IMR-90 (cell line): ENCODE measurements around the gene ADAMTS17. TPM values are rescaled to one million over a fixed set of nuclear protein-coding genes. Genes with fewer than 3 reads are reported as not detected.

Source experiments
- ATAC-seq: fragments of 200-7000 bp; cut with Tn5 transposase; 2 replicates; pipeline ENCODE4 v1.9.1; 2020; ENCODE audit warnings: low read depth, mild to moderate bottlenecking, moderate library complexity
- BruUV-seq: library from RNA; stranded (reverse); fragments of 400-500 nt; replicated peaks from 2 replicates; lab custom pipeline; 2021; lab: Mats Ljungman, UMichigan
- CTCF ChIA-PET: fragments of 300-600 bp; formaldehyde crosslinking; extraction: SDS; loops from one replicate; lab custom pipeline; 2021; ENCODE audit warnings: antibody characterized with exemption; lab: Yijun Ruan, JAX
- POLR2A ChIA-PET: fragments of 300-600 bp; sonication (Branson Sonifier 250); formaldehyde crosslinking; loops from one replicate; lab custom pipeline; 2022; ENCODE audit warnings: antibody characterized with exemption; ENCODE audit not compliant: unreplicated experiment; lab: Charles Lee
- DNase-seq: peaks from one replicate; pipeline ENCODE4 v3.0.0; 2013
- H2AFZ ChIP-seq: replicated peaks from 2 replicates; pipeline ENCODE3; 2013; ENCODE audit warnings: low read length, mild to moderate bottlenecking; ENCODE audit not compliant: poor library complexity
- H2AK5ac ChIP-seq: 2 replicates; pipeline ENCODE4 v1.6.1; 2013; ENCODE audit warnings: low read depth, low read length, inconsistent platforms
- H2AK9ac ChIP-seq: replicated peaks from 2 replicates; pipeline ENCODE3; 2013; ENCODE audit warnings: mild to moderate bottlenecking, low read depth, low read length, moderate library complexity; ENCODE audit not compliant: poor library complexity
- H2BK120ac ChIP-seq: 2 replicates; pipeline ENCODE4 v1.6.1; 2013; ENCODE audit warnings: low read depth, low read length, inconsistent platforms
- H2BK15ac ChIP-seq: 3 replicates; pipeline ENCODE4 v1.6.1; 2013; ENCODE audit warnings: low read depth, low read length, inconsistent platforms
- H2BK20ac ChIP-seq: 2 replicates; pipeline ENCODE4 v1.6.1; 2013; ENCODE audit warnings: low read depth, mild to moderate bottlenecking, inconsistent platforms, low read length, moderate library complexity
- H2BK5ac ChIP-seq: 2 replicates; pipeline ENCODE4 v1.6.1; 2013; ENCODE audit warnings: mild to moderate bottlenecking, low read depth, low read length, inconsistent platforms; ENCODE audit not compliant: poor library complexity, severe bottlenecking
- H3K14ac ChIP-seq: replicated peaks from 2 replicates; pipeline ENCODE4 v1.6.1; 2013; ENCODE audit warnings: low read depth, low read length, inconsistent platforms
- H3K18ac ChIP-seq: 2 replicates; pipeline ENCODE4 v1.6.1; 2013; ENCODE audit warnings: low read depth, low read length, control low read depth
- H3K23ac ChIP-seq: 2 replicates; pipeline ENCODE4 v1.6.1; 2013; ENCODE audit warnings: low read depth, low read length, inconsistent platforms
- H3K27ac ChIP-seq: 2 replicates; pipeline ENCODE4 v1.5.1; 2013; ENCODE audit warnings: mild to moderate bottlenecking, control low read depth, low read length; ENCODE audit not compliant: insufficient read depth
- H3K27me3 ChIP-seq: 2 replicates; pipeline ENCODE4 v1.6.1; 2013; ENCODE audit warnings: low read length; ENCODE audit not compliant: control insufficient read depth, insufficient read depth
- H3K36me3 ChIP-seq: 2 replicates; pipeline ENCODE4 v1.6.1; 2013; ENCODE audit warnings: low read length, mixed read lengths; ENCODE audit not compliant: control insufficient read depth, insufficient read depth
- H3K4ac ChIP-seq: 2 replicates; pipeline ENCODE4 v1.6.1; 2013; ENCODE audit warnings: low read depth, low read length, inconsistent platforms
- H3K4me1 ChIP-seq: 2 replicates; pipeline ENCODE4 v1.6.1; 2013; ENCODE audit warnings: low read length, mixed read lengths; ENCODE audit not compliant: control insufficient read depth, insufficient read depth
- H3K4me2 ChIP-seq: 2 replicates; pipeline ENCODE4 v1.6.1; 2013; ENCODE audit warnings: low read depth, mild to moderate bottlenecking, control low read depth, low read length, moderate library complexity
- H3K4me3 ChIP-seq: 2 replicates; pipeline ENCODE4 v1.5.1; 2013; ENCODE audit warnings: low read depth, mild to moderate bottlenecking, control low read depth, low read length, moderate library complexity; ENCODE audit not compliant: insufficient read depth
- H3K56ac ChIP-seq: 2 replicates; pipeline ENCODE4 v1.6.1; 2013; ENCODE audit warnings: low read length, inconsistent platforms; ENCODE audit not compliant: insufficient read depth; ENCODE audit errors: extremely low read depth
- H3K79me1 ChIP-seq, 2 experiments: 2 replicates each; pipeline ENCODE4 v1.6.1; 2013; ENCODE audit warnings: low read length in 2 of 2, inconsistent platforms in 1 of 2, low read depth in 1 of 2
- H3K9ac ChIP-seq: 2 replicates; pipeline ENCODE4 v1.6.1; 2013; ENCODE audit warnings: low read depth, low read length, control low read depth
- H3K9me1 ChIP-seq: 2 replicates; pipeline ENCODE4 v1.6.1; 2013; ENCODE audit warnings: low read length, inconsistent platforms; ENCODE audit not compliant: insufficient read depth
- H3K9me3 ChIP-seq: 2 replicates; pipeline ENCODE4 v1.6.1; 2013; ENCODE audit warnings: low read length; ENCODE audit not compliant: control insufficient read depth, insufficient read depth
- H4K20me1 ChIP-seq: 2 replicates; pipeline ENCODE4 v1.6.1; 2013; ENCODE audit warnings: low read length, inconsistent platforms; ENCODE audit not compliant: insufficient read depth
- H4K5ac ChIP-seq: 2 replicates; pipeline ENCODE4 v1.6.1; 2013; ENCODE audit warnings: mild to moderate bottlenecking, low read depth, low read length, control low read depth
- H4K8ac ChIP-seq, 2 experiments: 2 replicates each; pipeline ENCODE4 v1.6.1; 2013; ENCODE audit warnings: low read depth in 2 of 2, low read length in 2 of 2, control low read depth in 1 of 2, inconsistent platforms in 1 of 2
- H4K91ac ChIP-seq: 2 replicates; pipeline ENCODE4 v1.6.1; 2013; ENCODE audit warnings: low read depth, low read length, inconsistent platforms; ENCODE audit not compliant: insufficient read depth
- CHD1 ChIP-seq: IDR thresholded peaks from 2 replicates; pipeline ENCODE4 v1.6.1; 2012; ENCODE audit warnings: low read depth, low read length, improper control_type of control experiment
- ELK1 ChIP-seq: fragments of 150-350 bp; IDR thresholded peaks from 2 replicates; pipeline ENCODE4 v1.6.1; 2016; ENCODE audit warnings: low read depth, mild to moderate bottlenecking, low read length, moderate library complexity, borderline replicate concordance
- FOS ChIP-seq: fragments of 150-350 bp; IDR thresholded peaks from 2 replicates; pipeline ENCODE4 v1.6.1; 2016; ENCODE audit warnings: low read depth, low read length
- MXI1 ChIP-seq: IDR thresholded peaks from 2 replicates; pipeline ENCODE4 v1.6.1; 2012; ENCODE audit warnings: low read depth, mild to moderate bottlenecking, low read length, moderate library complexity, borderline replicate concordance
- NFE2L2 ChIP-seq: fragments of 150-350 bp; IDR thresholded peaks from 2 replicates; pipeline ENCODE4 v1.6.1; 2016; ENCODE audit warnings: low read depth, mild to moderate bottlenecking, low read length
- POLR2A ChIP-seq: IDR thresholded peaks from 2 replicates; pipeline ENCODE4 v1.6.1; 2012; ENCODE audit warnings: mild to moderate bottlenecking, low read depth, low read length
- RCOR1 ChIP-seq: IDR thresholded peaks from 2 replicates; pipeline ENCODE4 v1.6.1; 2012; ENCODE audit warnings: mild to moderate bottlenecking, low read length, improper control_type of control experiment; ENCODE audit not compliant: insufficient replicate concordance
- RFX5 ChIP-seq: IDR thresholded peaks from 2 replicates; pipeline ENCODE4 v1.8.0; 2012; ENCODE audit warnings: low read depth, mild to moderate bottlenecking, low read length, moderate library complexity
- USF2 ChIP-seq: fragments of 150-350 bp; IDR thresholded peaks from 2 replicates; pipeline ENCODE4 v1.6.1; 2017; ENCODE audit warnings: mild to moderate bottlenecking, antibody characterized with exemption, low read length, low read depth
- WGBS, 2 experiments: methylation state at CpG; one replicate each; pipeline versions ENCODE4 v1.1.5 to v1.1.7; 2013; ENCODE audit warnings: missing lambda C conversion rate in 2 of 2; ENCODE audit not compliant: insufficient read length in 1 of 2; ENCODE audit errors: extremely low coverage in 2 of 2; 5-methylcytosine and 5-hydroxymethylcytosine counted together
- dilution Hi-C: fragments of 300-500 bp; cut with HindIII; formaldehyde crosslinking; loops from one replicate; pipeline ENCODE4 v1.14.3; 2018; ENCODE audit warnings: low sequenced_read_pairs; ENCODE audit not compliant: unreplicated experiment
- in situ Hi-C: fragments of 300-500 bp; cut with MboI; formaldehyde crosslinking; loops from 3 replicates; pipeline ENCODE4 v1.14.3; 2019; ENCODE audit warnings: low sequenced_read_pairs, inconsistent platforms, mixed read lengths
- intact Hi-C: fragments of 100-400 bp; cut with micrococcal nuclease; formaldehyde crosslinking; loops from 2 replicates; pipeline ENCODE4 v1.10.0; 2022
- polyA plus RNA-seq, 3 experiments: library from polyadenylated mRNA; depleted of rRNA; stranded (reverse); fragments of >200 nt; gene quantifications; 2 replicates each; pipeline ENCODE4 v1.2.3, GENCODE V29; 2012; ENCODE audit warnings: low replicate concordance in 1 of 3
- total RNA-seq: library from RNA; depleted of rRNA; stranded (reverse); fragments of >200 nt; gene quantifications from 2 replicates; pipeline ENCODE4 v1.2.3, GENCODE V29; 2012
- TF ChIP-seq, protein P1 (sequence below): conservative IDR thresholded peaks from 2 replicates; pipeline ENCODE4 v1.5.1; 2012; ENCODE audit warnings: mild to moderate bottlenecking, low read depth, low read length, improper control_type of control experiment

Gene ADAMTS17
- total and polyA plus RNA-seq, 2 of the 4 experiments (the other 2 are of a cell fraction) = 0.03 TPM; not detected in 1

GRCh38 chr15:100194996-100195395 is 146.8 kb downstream of the ADAMTS17 start:
- Histone ChIP-seq H3K27me3 (no peaks in the 10 kb centered on the region), H2BK15ac (no peak overlapping the region), H2AK5ac (no peak overlapping the region), H3K4me3 (no peak overlapping the region), H3K4me2 (no peak overlapping the region), H3K4me1 (no peaks in the 10 kb centered on the region), H3K9ac (no peak overlapping the region), H3K18ac (no peak overlapping the region), H3K56ac (no peak overlapping the region), H4K8ac (no peak overlapping the region), H2AFZ (no peak overlapping the region), H3K4ac (no peak overlapping the region), H3K9me3 (peaks cover 51% of the 10 kb centered on the region), H2AK9ac (no peak overlapping the region), H3K36me3 (no peaks in the 10 kb centered on the region), H2BK20ac (no peak overlapping the region), H3K14ac (no peak overlapping the region), H4K91ac (no peak overlapping the region), H2BK120ac (no peak overlapping the region), H3K27ac (no peak overlapping the region), H4K5ac (no peak overlapping the region), H3K23ac (no peak overlapping the region), H3K79me1 (no peaks in the 10 kb centered on the region), H3K9me1 (no peaks in the 10 kb centered on the region), H4K20me1 (no peaks in the 10 kb centered on the region), H2BK5ac (no peak overlapping the region)
- BruUV-seq = no TSS peak
- TF ChIP-seq NFE2L2 = no peak
- TF ChIP-seq MXI1 = no peak
- TF ChIP-seq USF2 = no peak
- TF ChIP-seq RCOR1 = no peak
- TF ChIP-seq POLR2A = no peak
- TF ChIP-seq, protein P1, sequence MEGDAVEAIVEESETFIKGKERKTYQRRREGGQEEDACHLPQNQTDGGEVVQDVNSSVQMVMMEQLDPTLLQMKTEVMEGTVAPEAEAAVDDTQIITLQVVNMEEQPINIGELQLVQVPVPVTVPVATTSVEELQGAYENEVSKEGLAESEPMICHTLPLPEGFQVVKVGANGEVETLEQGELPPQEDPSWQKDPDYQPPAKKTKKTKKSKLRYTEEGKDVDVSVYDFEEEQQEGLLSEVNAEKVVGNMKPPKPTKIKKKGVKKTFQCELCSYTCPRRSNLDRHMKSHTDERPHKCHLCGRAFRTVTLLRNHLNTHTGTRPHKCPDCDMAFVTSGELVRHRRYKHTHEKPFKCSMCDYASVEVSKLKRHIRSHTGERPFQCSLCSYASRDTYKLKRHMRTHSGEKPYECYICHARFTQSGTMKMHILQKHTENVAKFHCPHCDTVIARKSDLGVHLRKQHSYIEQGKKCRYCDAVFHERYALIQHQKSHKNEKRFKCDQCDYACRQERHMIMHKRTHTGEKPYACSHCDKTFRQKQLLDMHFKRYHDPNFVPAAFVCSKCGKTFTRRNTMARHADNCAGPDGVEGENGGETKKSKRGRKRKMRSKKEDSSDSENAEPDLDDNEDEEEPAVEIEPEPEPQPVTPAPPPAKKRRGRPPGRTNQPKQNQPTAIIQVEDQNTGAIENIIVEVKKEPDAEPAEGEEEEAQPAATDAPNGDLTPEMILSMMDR = no peak
- no peak for TF ChIP-seq FOS
- TF ChIP-seq CHD1 = no peak
- no peak for TF ChIP-seq RFX5
- no peak for TF ChIP-seq ELK1
- ATAC-seq = no peak
- WGBS, 2 experiments = 81% methylated on average over 4 of the region's 10 CpGs; no CpG with 5 or more reads in 1 of the 2 experiments
- dilution Hi-C loops = no loop called here
- in situ Hi-C loops = no loop called here
- intact Hi-C loops = no loop called here
- CTCF ChIA-PET = no interaction called here
- DNase-seq = no peak
- POLR2A ChIA-PET = no interaction called here
